ENCODE data around the gene NOS1.
"Not testable (repeated sequence)": the region's sequence is repeated elsewhere in the genome, so short reads cannot be mapped to it uniquely, and the experiment has no call there.

NOS1 gene

DNA sequence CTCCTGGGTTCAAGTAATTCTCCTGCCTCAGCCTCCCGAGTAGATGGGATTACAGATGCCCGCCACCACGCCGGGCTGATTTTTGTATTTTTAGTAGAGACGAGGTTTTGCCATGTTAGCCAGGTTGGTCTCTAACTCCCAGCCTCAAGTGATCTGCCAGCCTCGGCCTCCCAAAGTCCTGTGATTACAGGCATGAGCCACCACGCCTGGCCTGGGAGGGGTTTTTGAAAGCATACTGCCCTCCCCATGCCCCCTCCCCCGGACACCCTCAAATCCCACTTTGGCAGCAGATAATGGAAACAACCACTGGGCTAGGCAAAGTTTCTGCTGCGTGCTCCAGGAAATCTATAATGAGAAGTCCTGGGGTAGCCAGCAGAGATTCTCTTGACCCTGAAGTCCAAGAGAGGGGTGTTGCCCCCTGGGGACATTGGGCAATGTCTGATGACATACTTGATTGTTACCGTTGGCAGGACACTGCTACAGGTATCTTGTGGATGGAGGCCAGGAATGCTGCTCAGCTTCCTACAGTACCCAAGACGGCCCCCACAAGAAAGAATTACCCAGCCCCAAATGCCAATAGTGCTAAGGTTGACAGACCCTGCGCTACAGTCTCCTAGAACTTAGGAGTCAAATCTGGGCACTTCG, 152.5 kb downstream of the NOS1 start:
- no peak for DNase-seq (ENCODE audit: low read depth in 2 of 2)

DNA sequence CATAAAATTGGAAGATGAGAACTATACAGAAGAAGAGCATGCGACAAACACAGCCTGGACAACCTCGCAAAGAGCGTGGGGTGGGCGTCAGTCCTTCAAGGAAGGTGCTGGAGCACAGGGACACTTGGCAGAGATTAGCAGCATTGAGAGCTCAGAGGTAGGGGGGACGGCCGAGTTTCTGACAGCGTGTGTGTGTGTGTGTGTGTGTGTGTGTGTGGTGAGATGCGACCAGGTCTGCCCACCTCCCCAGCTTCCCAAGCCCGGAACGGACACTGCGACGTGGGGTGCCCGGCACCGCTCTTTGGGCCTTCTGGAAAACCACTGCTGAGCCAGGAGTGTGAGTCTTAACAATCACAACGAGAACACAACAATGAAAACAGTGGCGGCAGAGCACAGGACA, 153.2 kb downstream of the NOS1 start:
- no peak for DNase-seq (ENCODE audit: low read depth in 2 of 2)

DNA sequence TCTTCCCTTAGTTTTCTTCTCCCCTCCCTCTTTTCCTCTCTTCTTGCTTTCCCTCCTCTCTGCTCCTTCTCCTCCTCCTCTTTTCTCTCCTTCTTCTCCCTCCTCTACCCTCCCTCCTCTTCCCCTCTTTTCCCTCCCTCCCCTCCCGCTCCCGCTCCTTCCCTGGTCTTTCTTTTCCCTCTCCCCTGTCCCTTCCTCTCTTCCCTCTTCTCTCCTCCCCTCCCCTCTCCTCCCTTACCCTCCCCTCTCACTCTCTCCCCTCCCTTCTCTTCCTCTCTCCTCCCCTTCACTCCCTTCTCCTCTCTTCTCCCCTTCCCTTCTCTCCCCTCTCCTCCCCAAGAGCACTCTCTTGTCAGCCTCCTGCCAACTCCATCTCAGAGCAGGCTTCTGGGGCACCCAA, 153.8 kb downstream of the NOS1 start:
- no peak for DNase-seq (ENCODE audit: low read depth in 2 of 2)

DNA sequence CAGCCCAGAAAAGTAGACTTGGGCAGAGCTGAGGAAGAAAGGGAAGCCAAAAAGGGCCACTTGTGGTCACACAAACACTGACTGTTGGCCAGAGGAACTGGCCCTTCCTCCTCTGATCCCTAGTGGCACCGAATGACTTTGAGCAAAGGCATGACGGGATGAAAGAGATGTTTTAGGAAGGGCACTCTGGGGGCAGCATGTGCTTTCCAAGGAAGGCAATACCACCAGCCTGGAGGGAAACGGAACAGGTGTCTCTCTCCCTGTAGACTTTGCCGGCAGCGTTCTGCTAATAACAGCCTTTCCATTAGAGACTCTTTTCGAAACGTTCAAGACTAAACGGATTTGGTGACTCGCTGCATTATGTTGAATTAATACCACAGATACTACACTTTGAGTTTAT, 158.9 kb downstream of the NOS1 start:
- DNase-seq (ENCODE audit: low read depth in 2 of 2): no peak

DNA sequence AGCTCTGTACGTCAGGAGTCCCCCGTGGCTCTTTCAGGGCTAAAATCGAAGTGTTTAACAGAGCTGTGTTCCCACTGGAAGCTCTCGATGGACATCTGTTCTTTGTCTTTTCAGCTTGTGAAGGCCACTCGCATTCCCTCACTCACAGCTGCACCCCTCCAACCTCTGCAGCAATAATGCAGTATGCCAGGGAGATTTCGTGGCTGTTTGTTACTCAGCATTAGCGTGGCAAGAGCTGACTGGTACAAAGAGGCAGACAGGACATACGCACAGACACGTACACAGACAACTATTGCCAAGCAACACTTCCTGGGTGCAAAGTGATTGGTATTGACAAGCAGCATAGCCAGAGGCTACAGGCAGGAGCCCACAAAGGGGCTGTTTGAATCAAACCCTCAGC, 159.4 kb downstream of the NOS1 start:
- DNase-seq (ENCODE audit: low read depth in 2 of 2): no peak

DNA sequence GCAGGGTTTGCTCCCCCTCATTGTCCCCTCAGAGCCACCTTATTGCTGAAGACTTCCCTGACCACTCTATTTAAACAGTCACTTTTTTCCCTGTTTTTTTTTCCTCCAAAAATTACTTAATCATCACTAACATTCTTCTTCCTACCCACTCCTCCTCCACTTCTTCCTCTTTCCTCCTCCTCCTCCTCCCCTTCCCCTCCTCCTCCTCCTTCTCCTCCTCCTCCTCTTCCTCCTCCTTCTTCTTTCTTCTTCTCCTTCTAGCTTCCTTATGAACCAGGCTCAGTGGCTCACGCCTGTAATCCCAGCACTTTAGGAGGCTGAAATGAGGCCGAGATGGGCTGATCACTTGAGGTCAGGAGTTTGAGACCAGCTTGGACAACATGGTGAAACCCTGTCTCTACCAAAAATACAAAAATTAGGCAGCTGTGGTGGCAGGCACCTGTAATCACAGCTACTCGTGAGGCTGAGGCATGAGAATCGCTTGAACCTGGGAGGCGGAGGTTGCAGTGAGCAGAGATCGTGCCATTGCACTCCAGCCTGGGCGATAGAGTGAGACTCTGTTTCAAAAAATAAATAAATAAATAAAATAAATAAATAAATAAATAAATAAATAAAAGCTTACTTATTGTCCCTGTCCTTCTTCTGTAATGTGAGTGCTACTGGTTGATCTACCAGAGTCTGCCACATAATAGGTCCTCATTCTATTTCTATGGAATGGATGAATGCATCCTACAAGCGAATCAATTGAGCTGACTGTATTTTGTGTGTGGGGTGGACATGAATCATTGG, 161.3 kb downstream of the NOS1 start:
- not testable (repeated sequence) for DNase-seq (ENCODE audit: low read depth in 2 of 2)

DNA sequence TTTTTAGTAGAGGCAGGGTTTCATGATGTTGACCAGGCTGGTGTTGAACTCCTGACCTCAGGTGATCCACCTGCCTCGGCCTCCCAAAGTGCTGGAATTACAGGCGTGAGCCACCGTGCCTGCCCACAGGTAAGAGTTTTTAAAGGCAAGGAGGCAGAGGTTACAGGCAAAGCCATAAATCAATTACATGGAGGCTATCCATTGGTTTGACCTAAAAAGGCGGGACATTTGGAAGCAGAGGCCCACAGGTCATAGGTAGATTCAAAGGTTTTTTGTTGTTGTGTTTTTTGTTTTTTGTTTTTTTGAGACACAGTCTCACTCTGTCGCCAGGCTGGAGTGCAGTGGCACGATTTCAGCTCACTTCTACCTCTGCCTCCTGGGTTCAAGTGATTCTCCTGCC, 165.1 kb downstream of the NOS1 start:
- DNase-seq (ENCODE audit: low read depth in 2 of 2): not testable (repeated sequence)

DNA sequence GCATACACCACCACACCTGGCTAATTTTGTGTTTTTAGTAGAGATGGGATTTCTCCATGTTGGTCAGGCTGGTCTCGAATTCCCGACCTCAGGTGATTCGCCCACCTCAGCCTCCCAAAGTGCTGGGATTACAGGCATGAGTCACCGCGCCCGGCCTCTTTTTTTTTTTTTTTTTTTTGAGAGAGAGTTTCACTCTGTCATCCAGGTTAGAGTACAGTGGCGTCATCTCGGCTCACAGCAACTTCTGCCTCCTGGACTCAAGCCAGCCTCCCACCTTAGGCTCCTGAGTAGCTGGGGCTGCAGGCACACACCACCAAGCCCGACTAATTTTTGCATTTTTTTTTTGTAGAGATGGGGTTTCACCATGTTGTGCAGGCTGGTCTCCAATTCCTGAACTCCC, 166.4 kb downstream of the NOS1 start:
- not testable (repeated sequence) for DNase-seq (ENCODE audit: low read depth in 2 of 2)

DNA sequence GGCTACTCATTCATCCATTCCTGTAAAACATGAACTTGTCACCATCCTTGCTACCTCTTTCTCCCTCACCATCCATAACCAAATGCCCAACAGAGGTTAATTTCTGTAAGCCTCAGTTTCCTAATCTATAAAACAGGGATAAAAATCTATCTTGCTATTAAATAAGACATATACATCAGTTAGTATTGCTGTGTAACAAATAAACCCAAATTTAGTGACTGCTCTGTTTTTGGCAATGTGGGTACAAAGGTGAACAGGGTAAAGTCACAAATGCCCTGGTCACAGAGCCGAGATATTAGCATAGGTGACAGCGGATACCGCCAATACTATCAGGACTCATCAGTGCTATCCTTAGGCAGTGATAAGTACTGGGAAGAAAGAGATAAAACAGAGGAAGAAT, 167.5 kb downstream of the NOS1 start:
- no peak for DNase-seq (ENCODE audit: low read depth in 2 of 2)

DNA sequence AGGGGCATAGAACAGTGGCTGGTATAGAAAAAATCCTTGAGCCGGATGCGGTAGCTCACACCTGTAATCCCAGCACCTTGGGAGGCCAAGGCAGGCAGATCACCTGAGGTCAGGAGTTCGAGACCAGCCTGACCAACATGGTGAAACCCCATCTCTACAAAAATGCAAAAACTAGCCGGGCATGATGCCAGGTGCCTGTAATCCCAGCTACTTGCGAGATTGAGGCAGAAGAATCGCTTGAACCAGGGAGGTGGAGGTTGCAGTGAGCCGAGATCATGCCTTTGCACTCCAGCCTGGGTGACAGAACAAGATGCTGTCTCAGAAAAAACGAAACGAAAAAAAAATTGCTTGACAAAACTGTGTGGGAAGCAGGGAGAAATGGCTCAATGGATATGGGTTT, 168.8 kb downstream of the NOS1 start:
- not testable (repeated sequence) for DNase-seq (ENCODE audit: low read depth in 2 of 2)

DNA sequence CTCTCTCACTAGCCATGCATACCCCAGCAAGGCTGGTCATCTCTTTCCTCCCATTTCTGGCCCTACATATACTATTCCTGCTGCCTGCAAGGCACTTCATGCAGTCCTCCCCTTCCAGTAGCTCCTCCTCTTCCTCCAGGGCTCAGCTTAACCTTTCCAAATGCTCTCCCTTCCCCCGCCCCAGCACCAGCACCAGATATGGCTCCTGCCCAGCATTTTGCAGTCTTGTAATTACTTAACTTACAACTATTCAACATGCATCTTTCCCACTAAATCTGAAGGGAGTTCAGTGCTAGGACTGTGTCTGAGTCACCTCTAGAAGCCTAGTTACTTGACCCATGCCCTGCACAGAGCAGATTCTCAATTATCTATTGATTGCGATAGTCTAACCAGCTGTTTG, 169.4 kb downstream of the NOS1 start:
- DNase-seq (ENCODE audit: low read depth in 2 of 2): no peak

DNA sequence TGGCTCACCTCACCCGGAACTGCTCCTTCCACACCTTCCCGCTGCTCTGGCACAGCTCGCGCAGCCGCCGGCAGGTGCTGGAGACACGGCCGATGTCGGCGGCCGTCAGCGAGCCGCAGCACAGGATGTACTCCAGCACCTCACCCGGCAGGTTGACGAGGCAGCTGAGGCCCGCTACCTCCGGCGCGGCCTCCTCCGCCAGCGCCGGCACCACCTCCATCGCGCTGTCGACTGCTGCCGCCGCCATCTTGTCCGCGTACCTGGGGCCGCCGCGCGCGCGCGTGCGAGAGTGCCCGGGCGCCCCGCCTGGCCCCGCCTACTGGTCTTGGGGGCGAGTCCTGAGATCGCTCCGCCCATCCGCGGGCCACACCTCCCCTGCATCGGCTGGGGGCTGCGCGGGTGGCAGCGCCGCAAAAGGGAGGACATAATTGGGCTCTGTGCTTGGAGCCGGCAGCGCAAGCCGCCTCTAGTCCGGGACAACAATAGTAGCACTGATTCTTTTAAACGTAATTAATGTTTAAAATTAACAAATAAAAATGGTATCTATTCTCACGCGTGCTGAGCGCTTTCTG, 171.1 kb downstream of the NOS1 start, which contains the start of gene FBXO21:
TSS of gene FBXO21 (minus strand) at position 261 of the 572 bp plus-strand sequence. CDS start at position 247, 14 bp downstream.
- DNase-seq (ENCODE audit: low read depth in 2 of 2): peak; percentile 85 to 90

DNA sequence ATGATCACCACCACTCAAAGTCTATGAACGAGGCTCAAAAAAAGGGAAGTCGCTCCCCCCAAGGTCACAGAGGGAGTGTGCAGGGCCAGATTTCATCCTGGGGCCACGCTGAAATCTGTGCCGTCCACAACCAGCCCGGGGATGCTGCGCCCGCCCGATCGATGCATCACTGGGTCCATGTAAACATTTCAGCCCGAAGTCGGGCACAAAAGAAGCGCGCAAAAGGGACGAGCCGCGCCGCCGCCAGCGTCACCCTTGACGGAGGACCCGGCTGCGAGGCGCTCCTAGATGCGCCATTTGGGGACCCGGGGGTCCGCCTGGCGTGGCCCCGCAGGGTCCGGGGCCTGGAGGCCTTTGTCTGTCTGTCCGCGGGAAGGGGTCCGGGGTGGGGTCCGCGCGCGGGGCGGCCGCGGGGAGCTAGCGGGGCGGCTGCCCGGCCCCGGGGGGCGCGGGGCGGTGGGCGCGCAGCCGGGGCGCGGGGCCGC, 171.7 kb downstream of the NOS1 start:
- no peak for DNase-seq (ENCODE audit: low read depth in 2 of 2)

DNA sequence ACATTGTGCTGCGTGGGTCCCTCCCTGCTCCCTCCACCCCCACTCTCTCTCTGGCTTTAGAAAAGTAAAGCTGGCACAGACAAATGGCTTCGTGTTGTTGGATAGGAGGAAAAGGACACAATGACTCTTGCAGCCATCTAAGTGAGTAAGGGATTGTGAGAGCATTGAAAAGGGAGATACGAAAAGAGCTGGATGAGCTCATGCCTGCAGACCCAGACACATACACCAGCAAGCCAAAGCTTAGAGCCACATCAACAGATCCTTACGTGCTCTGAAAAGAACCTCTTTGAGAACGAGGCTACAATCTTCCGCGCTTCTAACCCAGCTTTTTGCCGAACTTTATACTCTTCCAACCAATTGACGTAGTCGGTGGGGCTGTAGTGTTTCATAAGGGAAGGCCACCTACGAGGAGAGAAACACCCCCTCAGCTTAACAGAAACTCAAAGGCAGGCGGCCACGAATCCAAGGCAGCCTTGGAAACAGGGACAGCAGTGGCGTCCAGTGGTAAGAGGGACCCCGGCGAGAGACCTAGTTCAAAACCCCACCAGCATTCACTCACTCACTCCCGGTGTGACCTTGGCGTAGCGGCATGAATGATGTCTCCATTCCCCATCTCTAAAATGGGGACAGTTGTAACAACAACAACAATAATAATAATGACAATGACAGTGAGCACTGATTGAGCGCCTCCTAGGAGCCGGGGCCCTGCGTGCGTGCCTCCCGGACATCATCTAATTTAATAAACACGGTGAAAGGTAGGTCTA, 172.3 kb downstream of the NOS1 start:
- no peak for DNase-seq (ENCODE audit: low read depth in 2 of 2)

DNA sequence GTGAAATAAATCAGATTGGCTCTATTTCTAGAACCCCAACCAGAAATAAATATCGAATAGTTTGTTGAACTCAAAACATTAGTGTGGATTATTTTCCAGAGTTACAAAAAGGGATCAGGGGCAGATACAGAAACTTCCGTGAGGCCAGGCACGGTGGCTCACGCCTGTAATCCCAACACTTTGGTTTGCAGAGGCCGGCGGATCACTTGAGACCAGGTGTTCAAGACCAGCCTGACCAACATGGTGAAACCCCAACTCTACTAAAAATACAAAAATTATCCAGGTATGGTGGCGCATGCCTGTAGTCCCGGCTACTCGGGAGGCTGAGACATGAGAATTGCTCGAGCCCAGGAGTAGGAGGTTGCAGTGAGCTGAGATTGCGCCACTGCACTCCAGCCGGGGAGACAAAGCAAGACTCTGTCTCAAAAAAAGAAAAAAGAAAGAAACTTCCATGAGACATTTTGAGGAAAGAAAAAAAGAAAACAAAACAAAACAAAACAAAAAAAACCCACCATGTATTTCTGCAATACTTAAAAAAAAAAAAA, 173.2 kb downstream of the NOS1 start:
- no peak for DNase-seq (ENCODE audit: low read depth in 2 of 2)

DNA sequence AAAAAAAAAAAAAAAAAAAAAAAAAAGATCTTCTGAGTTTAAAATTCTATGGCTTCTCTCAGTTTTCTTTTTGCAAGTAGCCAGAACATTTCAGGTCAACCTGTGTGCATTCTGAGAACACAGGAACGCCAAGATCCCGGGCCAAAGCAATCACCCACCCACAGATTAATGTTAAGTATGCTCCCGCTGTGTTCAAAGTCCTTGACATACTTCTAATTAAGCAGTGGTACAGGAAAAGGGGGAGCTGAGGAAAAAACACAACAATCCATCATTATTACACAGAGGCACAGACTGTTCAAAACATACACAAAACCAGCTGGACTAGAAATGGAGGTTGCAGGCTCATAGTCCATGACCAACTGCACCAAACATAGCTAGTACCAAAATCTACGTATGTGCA, 174.0 kb downstream of the NOS1 start:
- no peak for DNase-seq (ENCODE audit: low read depth in 2 of 2)

DNA sequence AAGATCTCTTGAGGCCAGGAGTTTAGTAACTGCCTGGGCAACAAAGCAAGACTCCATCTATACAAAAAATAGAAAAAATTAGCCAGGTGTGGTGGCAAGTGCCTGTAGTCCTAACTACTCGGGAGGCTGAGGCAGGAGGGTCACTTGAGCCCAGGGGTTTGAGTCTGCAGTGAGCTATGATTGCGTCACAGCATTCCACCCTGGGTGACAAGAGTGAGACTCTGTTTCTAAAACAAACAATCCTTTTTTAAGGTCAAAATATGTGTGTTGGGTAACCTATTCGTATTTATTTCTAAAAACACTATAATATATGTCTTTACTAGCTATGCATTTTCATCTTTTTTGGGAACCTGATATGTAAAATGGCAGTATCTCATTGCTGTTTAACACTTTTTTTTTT, 178.6 kb downstream of the NOS1 start:
- DNase-seq (ENCODE audit: low read depth in 2 of 2): no peak

DNA sequence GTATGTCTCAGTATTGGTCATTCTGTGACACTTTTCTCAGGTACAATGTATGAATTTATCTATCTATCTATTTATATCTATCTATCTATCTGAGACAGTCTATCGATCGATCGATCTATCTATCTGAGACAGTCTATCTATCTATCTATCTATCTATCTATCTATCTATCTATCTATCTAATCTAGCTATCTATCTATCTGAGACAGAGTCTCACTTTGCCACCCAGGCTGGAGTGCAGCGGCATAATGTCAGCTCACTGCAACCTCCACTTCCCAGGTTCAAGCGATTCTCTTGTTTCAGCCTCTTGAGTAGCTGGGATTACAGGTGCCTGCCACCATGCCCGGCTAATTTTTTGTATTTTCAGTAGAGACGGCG, 180.0 kb downstream of the NOS1 start:
- not testable (repeated sequence) for DNase-seq (ENCODE audit: low read depth in 2 of 2)

DNA sequence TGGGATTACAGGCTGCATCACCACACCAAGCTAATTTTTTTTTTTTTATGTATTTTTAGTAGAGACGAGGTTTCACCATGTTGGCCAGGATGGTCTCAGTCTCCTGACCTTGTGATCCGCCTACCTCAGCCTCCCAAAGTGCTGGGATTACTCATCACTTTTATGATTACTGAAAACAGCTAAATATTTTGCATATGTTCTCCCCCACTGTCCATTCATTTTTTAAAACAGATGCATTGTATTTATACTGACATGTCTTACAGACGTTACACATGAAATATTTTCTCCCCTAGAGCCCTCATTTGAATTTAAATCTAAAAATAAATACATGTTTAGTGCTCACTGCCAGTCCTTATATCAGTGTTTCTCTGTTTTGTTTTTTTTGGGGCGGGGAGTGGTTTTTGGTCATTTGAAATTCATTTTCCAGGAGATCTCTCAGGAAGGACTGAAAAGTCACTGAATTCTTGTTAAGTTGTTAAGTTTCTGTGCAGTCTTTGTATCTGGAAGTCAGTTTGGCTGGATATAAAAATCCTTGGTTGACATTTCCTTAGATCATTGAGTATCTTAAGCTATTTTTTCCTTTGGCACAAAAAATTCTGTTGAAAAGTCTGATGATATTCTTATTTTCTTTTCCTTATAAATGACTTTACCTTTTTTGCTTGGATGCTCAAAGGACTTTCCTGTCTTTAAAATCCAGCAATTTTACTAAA, 180.5 kb downstream of the NOS1 start:
- no peak for DNase-seq (ENCODE audit: low read depth in 2 of 2)

DNA sequence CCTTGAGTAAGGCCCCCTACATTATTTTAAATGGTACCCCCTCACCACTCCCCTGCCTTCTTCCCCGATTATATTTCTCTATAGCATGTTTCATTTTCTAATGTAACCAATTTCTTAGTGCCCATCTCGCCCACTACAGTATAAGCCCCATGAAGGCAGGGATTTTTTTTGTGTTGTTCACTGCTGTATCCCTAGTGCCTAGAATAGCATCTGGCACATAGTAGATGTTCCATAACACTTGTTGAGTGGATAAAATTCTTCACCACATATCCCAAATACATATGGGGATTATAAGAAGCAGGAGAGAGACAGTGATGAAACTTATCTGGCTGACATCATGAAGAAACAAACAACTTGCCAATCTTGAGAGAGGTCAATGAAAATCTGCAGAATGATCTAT, 182.7 kb downstream of the NOS1 start:
- no peak for DNase-seq (ENCODE audit: low read depth in 2 of 2)

DNA sequence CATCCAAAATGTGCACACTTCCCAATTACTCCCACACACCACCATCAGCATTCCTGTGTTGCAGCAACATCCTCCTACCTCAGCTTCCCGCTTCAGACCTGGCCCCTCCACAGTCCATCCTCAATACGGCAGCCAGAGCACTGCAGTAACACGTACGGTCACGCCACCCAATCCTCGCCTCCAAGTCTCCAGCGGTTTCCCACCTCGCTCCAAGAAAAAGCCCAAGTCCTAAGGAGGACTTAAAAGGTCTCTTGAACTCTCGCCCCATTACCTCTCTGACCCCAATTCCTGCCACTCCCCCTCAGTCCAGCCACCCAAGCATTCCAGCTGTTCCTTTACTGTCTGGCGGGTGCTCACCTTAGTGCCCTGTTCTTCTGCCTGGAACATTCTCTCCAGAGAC, 183.1 kb downstream of the NOS1 start:
- DNase-seq (ENCODE audit: low read depth in 2 of 2): no peak

Data from activated CD8-positive, alpha-beta memory T cell treated with anti-CD3 and anti-CD28 coated beads for 4 hours (primary cell).